Left ventricle myocardium inferior (tissue), 1 donor: ENCODE results near the gene TM2D3. TPM values are rescaled to one million over a fixed set of nuclear protein-coding genes. Genes with fewer than 3 reads are reported as not detected.

ENCODE experiments used
- DNase-seq: peaks from one replicate; pipeline ENCODE4 v3.0.0-alpha.2; 2020
- H3K27ac ChIP-seq: fragments of 200-600 bp; replicated peaks from 2 replicates; pipeline ENCODE4 v1.8.0; 2021
- H3K27me3 ChIP-seq: fragments of 200-600 bp; 2 replicates; pipeline ENCODE4 v1.8.0; 2021; ENCODE audit warnings: low read depth
- H3K36me3 ChIP-seq: fragments of 200-600 bp; 2 replicates; pipeline ENCODE4 v1.8.0; 2021
- H3K4me1 ChIP-seq: fragments of 200-600 bp; 2 replicates; pipeline ENCODE4 v1.8.0; 2021
- H3K4me3 ChIP-seq: fragments of 200-600 bp; 2 replicates; pipeline ENCODE4 v1.8.0; 2021; ENCODE audit warnings: mild to moderate bottlenecking, moderate library complexity
- H3K9me3 ChIP-seq: fragments of 200-600 bp; replicated peaks from 2 replicates; pipeline ENCODE4 v1.8.0; 2021
- CTCF ChIP-seq: fragments of 200-600 bp; IDR thresholded peaks from 2 replicates; pipeline ENCODE4 v1.8.0; 2021; ENCODE audit warnings: antibody characterized with exemption, mild to moderate bottlenecking, borderline replicate concordance
- intact Hi-C: fragments of 100-400 bp; cut with micrococcal nuclease; formaldehyde crosslinking; loops from one replicate; pipeline ENCODE4 v1.11.0; 2022
- total RNA-seq: library from RNA; stranded (reverse); fragmentation: NEBNext Ultra II Directional; extraction: Animal tissue kit (Norgen Biotek cat#: 25700); gene quantifications from one replicate; pipeline ENCODE4 v1.2.1, GENCODE V29; 2021
- donor health status: DM: no; HTN: yes; CAD: no; lungs with severe emphysema.

TM2D3 gene
- total RNA-seq, 1 donor from 2014 or later = 50.6 TPM

- no peak for DNase-seq
- H3K4me3 ChIP-seq = peak overlapping the region; percentile 96
- peaks cover 40% of the 10 kb centered on the region for H3K36me3 ChIP-seq
- no peaks in the 10 kb centered on the region for H3K9me3 ChIP-seq
- no peak for TF ChIP-seq CTCF
- no peaks in the 10 kb centered on the region for H3K27me3 ChIP-seq
- H3K27ac ChIP-seq = peak overlapping the region; percentile 98
- intact Hi-C loops = no loop called here
- peaks cover 63% of the 10 kb centered on the region for H3K4me1 ChIP-seq
Measured at GRCh38 chr15:101651554-101652097, 555 bp downstream of the TM2D3 start.

GRCh38 chr15:101650145-101650544, 2.0 kb downstream of the TM2D3 start:
- TF ChIP-seq CTCF = no peak
- Histone ChIP-seq H3K4me1 (peaks cover 71% of the 10 kb centered on the region), H3K4me3 (peak overlapping the region; percentile 96), H3K27me3 (no peaks in the 10 kb centered on the region), H3K9me3 (no peaks in the 10 kb centered on the region), H3K27ac (peak overlapping the region; percentile 98), H3K36me3 (peaks cover 45% of the 10 kb centered on the region)
- DNase-seq = no peak
- intact Hi-C loops = no loop called here

DNA sequence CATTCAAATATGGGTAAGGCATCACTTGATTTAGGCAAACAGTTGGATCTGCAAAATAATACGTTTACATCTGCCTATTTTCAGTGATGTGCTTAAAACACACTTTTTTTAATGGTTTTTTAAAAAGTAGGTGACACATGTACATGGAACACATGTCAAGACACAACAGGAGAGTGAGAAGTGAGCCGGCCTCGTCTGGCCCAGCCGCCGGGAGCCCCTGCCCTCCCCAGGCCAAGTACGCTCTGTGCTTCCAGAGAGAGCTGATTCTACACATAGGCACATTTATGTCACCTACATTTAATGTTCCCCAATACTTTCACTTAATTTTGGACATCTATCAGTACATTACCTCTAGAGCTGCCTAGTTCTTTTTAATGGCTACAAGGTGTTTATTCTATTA, 3.8 kb downstream of the TM2D3 start:
- Histone ChIP-seq H3K36me3 (peaks cover 63% of the 10 kb centered on the region), H3K27me3 (no peaks in the 10 kb centered on the region), H3K4me3 (no peak overlapping the region), H3K4me1 (peaks cover 68% of the 10 kb centered on the region), H3K27ac (peak overlapping the region; percentile 13), H3K9me3 (no peaks in the 10 kb centered on the region)
- intact Hi-C loops = no loop called here
- no peak for DNase-seq
- no peak for TF ChIP-seq CTCF

- no peaks in the 10 kb centered on the region for H3K9me3 ChIP-seq
- DNase-seq = no peak
- H3K4me3 ChIP-seq = no peak overlapping the region
- intact Hi-C loops = no loop called here
- H3K27ac ChIP-seq = peak overlapping the region; percentile 75
- no peak for TF ChIP-seq CTCF
- no peaks in the 10 kb centered on the region for H3K27me3 ChIP-seq
- H3K4me1 ChIP-seq = peaks cover 68% of the 10 kb centered on the region
- H3K36me3 ChIP-seq = peaks cover 74% of the 10 kb centered on the region
Measured at GRCh38 chr15:101647251-101647650, 4.9 kb downstream of the TM2D3 start.

GRCh38 chr15:101646672-101647071, 5.5 kb downstream of the TM2D3 start:
- H3K27ac ChIP-seq = peak overlapping the region; percentile 75
- H3K9me3 ChIP-seq = no peaks in the 10 kb centered on the region
- DNase-seq = peak; percentile 33
- intact Hi-C loops = no loop called here
- H3K4me3 ChIP-seq = no peak overlapping the region
- no peaks in the 10 kb centered on the region for H3K27me3 ChIP-seq
- peaks cover 77% of the 10 kb centered on the region for H3K36me3 ChIP-seq
- TF ChIP-seq CTCF = no peak
- H3K4me1 ChIP-seq = peaks cover 69% of the 10 kb centered on the region
